NCI-H460 (cell line): ENCODE results near the gene CCDC92. TPM values are rescaled to one million over a fixed set of nuclear protein-coding genes. Genes with fewer than 3 reads are reported as not detected.

Experiments used
- DNase-seq: peaks from one replicate; pipeline ENCODE4 v3.0.0-alpha.2; 2016; ENCODE audit warnings: low read depth; ENCODE audit errors: extremely low read depth
- total RNA-seq: library from RNA; depleted of rRNA; stranded (reverse); fragments of >200 nt; shearing (Covaris generic); gene quantifications from 2 replicates; pipeline ENCODE4 v1.2.3, GENCODE V29; 2014

Gene CCDC92
- total RNA-seq, 1 experiment from 2014 or later: 10.2 TPM

- DNase-seq: no peak
Measured at GRCh38 chr12:123938679-123939480, 33.8 kb downstream of the CCDC92 start.

GRCh38 chr12:123937707-123938591 is 34.7 kb downstream of the CCDC92 start:
- no peak for DNase-seq

DNA sequence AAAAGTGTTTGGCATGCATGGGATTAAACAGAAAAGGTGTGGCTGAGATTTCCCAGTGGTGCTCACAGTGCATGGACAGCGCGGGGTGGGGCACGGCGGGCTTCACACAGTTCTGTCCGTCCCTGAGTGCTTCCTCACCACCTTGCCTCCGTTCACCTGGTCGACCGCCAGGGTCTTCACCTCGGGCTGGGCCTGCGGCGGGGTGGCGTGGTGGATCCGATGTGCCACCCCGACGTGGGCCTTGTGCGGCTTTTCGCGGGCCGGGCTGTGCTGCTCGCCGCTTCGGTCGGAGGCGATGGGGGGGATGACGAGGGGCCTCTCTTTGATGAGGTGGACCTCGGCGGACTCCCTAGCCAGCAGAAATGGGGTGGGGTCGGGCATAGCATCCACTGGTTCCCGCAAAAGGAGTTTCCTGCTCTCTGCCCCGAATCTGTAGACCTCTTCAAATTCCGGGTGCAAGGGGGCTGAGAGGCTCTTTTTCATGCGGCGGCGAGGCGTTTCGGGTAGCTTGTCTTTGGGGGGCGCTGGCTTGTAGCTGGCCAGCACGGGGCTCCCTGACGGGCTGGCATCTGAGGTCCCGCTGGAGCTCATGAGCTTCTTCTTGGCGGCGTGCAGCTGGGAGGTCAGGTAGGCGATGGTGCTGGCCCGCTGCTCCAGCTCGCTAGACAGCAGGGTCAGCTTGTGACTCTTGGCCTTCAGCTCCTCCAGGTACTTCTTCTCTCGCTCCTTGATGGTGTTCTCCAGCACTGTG is 35.5 kb downstream of the CCDC92 start:
- no peak for DNase-seq

GRCh38 chr12:123936471-123936870 is 36.2 kb downstream of the CCDC92 start:
- DNase-seq: no peak

DNA sequence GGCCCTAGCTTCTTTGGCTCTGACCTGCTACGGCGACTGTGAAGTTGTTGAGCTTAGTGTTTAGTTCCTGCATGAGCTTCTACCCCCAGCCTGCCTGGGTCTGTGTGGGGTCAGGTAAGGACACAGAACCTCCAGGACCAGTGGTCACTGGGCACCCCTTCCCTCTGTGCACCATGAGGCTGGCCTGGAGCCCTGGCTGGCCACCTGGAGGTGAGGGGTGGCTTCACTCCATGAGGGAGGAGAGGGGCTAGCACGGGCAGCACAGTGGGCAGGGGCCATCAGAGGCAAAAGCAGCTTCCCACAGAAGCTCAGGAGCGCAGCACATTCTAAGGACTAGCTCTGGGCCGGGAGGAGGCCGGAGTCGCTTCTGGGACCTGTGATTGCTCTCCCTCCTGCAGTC is 36.7 kb downstream of the CCDC92 start:
- DNase-seq: no peak

DNA sequence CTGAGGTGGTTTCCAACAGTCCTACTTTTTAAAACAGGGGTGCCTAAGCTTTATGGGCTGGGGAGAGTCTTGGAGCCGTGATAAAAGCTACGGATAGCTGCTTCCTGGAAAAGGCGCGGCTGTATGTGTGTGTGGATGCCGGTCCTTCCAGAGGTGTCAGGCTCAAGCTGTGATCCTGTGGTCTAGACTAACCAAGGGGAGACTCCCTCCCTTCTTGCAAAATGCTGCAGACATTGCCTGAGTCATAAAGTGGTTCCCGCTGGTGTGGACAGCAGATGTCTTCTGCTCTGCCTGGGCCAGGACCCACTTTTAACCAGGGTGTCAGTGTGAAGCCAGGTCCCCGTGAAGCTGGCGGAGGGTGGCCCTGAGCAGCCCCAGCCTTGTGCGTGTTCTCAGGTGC is 37.8 kb downstream of the CCDC92 start:
- no peak for DNase-seq

DNA sequence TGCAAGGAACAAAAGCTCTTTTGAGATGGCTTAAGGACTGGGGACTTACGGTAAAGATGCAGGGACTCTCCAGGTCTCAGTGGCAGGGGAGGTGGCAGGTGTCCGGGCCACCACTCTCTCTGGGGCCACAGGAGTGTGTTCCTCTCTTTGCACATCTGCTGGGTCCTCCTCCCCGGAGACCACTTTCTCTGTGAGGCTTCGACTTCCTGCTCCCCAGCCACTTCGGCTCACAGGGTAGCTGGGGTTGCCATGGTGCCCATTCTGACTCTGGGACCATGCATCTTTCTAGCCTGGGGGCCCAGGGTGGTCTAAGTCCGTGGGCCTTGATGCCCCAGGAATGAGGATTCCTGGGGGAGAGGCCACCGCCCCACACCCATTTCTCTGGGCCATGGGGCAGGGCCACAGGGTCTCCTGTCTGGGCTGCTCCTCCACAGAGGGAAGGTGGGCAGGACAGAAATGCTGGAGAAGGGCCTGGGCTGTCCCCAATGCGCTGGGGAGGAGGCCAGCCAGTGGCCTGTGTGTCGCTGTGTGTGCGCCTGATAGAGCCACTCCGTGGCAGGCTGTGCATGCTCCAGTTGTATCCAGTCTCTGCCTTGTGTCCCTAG is 38.5 kb downstream of the CCDC92 start:
- DNase-seq: no peak

- no peak for DNase-seq
Measured at GRCh38 chr12:123933214-123933613, 39.4 kb downstream of the CCDC92 start.

DNA sequence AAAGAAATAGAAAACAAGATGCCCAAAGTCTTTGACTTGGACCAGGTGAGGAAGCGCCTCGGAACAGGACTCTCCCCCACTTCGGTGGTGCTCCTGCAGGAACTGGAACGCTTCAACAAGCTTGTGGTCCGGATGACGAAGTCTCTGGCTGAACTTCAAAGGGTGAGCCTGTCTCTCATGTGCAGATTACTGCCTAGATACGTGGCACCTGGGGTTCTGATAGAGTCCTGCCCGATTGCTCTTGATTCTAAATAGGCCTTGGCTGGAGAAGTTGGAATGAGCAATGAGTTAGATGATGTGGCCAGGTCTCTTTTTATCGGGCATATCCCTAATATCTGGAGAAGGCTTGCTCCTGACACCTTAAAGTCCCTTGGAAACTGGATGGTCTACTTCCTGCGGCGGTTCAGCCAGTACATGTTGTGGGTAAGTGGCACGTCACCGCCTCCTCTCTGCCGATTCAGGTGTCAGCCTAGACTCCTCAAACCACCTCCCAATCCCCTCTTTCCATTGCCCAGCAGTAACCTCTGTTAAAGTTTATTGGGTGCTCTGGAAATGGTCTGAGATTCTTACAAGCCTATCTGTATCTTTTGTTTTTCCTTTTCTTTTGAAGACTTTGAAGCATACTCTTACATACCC is 40.8 kb downstream of the CCDC92 start:
- no peak for DNase-seq

GRCh38 chr12:123929946-123930583 is 42.6 kb downstream of the CCDC92 start:
- DNase-seq: no peak

GRCh38 chr12:123928897-123929296 is 43.7 kb downstream of the CCDC92 start:
- no peak for DNase-seq

- no peak for DNase-seq
Measured at GRCh38 chr12:123928274-123928865, 44.3 kb downstream of the CCDC92 start.

- no peak for DNase-seq
Measured at GRCh38 chr12:123924539-123924938, 48.1 kb downstream of the CCDC92 start.

DNA sequence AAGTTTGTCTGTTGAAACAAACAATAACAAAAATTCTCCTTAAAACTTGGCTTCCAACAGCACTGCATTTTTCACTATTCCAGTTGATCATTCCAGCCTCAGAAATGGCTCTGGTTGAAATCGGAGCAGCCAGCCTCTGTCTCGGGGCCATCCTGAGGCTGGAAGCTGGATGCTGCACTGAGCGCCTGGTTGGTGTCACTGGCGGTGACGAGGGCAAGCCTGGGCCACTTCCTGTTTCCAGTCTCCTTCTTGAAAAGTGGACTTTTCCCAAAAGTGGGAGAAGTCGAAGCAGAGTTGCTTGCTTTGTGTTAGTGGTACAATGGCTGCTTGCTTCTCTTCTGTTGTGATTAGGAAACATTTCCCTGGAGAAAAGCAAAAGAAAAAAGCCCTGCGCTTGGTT is 48.7 kb downstream of the CCDC92 start:
- no peak for DNase-seq

DNA sequence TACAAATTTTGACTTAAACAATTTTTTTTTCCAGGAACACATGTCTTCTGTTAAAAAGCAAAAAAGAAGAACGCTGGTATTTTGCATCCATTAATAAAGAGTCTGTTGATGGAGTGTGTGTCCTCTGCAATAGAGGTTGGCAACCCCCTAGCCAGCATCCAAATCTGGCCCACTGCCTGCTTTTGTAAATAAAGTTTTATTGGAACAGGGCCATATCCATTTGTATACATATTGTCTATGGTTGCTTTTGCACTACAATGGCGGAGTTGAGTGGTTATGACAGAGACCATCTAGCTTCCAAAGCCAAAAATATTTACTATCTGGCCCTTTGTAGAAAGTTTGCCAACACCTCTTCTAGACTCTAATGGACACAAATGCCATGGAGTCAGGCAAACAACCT is 49.6 kb downstream of the CCDC92 start:
- DNase-seq: no peak

GRCh38 chr12:123919980-123920360 is 52.7 kb downstream of the CCDC92 start:
- DNase-seq: no peak

DNA sequence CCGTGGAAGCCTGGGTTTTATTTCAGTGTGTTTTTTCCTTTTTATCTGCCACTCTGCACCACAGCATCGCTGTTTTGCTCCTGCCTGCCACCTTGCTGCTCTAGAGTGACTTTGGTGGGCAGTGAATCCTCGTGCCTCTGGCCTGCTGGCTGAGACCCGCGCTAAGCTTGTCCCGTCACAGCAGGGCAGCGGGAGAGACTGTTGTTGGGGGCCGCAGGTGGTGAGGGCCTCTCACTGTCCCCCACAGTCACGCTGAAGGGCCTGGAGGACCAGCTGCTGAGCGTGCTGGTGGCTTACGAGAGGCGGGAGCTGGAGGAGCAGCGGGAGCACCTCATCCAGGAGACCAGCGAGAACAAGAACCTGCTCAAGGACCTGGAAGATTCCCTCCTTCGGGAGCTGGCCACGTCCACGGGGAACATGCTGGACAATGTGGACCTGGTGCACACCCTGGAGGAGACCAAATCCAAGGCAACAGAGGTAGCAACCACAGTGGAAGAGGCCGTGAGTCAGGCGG is 55.2 kb downstream of the CCDC92 start:
- no peak for DNase-seq

GRCh38 chr12:123916729-123917128 is 55.9 kb downstream of the CCDC92 start:
- no peak for DNase-seq

GRCh38 chr12:123914726-123915333 is 57.8 kb downstream of the CCDC92 start:
- DNase-seq: no peak
